Mesenchymal stem cell (in vitro differentiated cells and primary cell): Measurements from ENCODE around the gene GALR3. TPM values are rescaled to one million over a fixed set of nuclear protein-coding genes. Genes with fewer than 3 reads are reported as not detected.

Experiments
- DNase-seq: peaks from one replicate; pipeline ENCODE4 v3.0.0-alpha.2; 2013
- H2AFZ ChIP-seq: one replicate; pipeline ENCODE4 v1.6.1; 2013; ENCODE audit warnings: low read depth, mild to moderate bottlenecking, control low read depth, inconsistent platforms, low read length, moderate library complexity
- H2AK5ac ChIP-seq: 2 replicates; pipeline ENCODE4 v1.6.1; 2013; ENCODE audit warnings: low read length, moderate library complexity, mild to moderate bottlenecking, inconsistent platforms; ENCODE audit not compliant: severe bottlenecking
- H2BK120ac ChIP-seq: one replicate; pipeline ENCODE4 v1.6.1; 2013; ENCODE audit warnings: low read depth, mild to moderate bottlenecking, inconsistent platforms, low read length, moderate library complexity
- H2BK12ac ChIP-seq, 2 experiments: one replicate each; pipeline ENCODE4 v1.6.1; 2013; ENCODE audit warnings: inconsistent platforms in 2 of 2, low read length in 2 of 2, mild to moderate bottlenecking in 2 of 2, moderate library complexity in 2 of 2, control low read depth in 1 of 2
- H2BK15ac ChIP-seq: one replicate; pipeline ENCODE4 v1.6.1; 2013; ENCODE audit warnings: mild to moderate bottlenecking, low read depth, inconsistent platforms; ENCODE audit not compliant: poor library complexity, severe bottlenecking
- H2BK5ac ChIP-seq: 2 replicates; pipeline ENCODE4 v1.6.1; 2013; ENCODE audit warnings: low read depth, mild to moderate bottlenecking, low read length, control low read depth, inconsistent platforms; ENCODE audit not compliant: poor library complexity, severe bottlenecking
- H3K14ac ChIP-seq, 2 experiments: one replicate each; pipeline ENCODE4 v1.6.1; 2013; ENCODE audit warnings: inconsistent platforms in 2 of 2, low read length in 2 of 2, control low read depth in 1 of 2, mild to moderate bottlenecking in 1 of 2, moderate library complexity in 1 of 2
- H3K18ac ChIP-seq, 2 experiments: one replicate each; pipeline ENCODE4 v1.6.1; 2013; ENCODE audit warnings: inconsistent platforms in 2 of 2, low read length in 2 of 2, control low read depth in 1 of 2, low read depth in 1 of 2, mild to moderate bottlenecking in 1 of 2
- H3K23ac ChIP-seq, 2 experiments: one replicate each; pipeline ENCODE4 v1.6.1; 2013; ENCODE audit warnings: inconsistent platforms in 2 of 2, low read length in 2 of 2, mild to moderate bottlenecking in 2 of 2, moderate library complexity in 2 of 2, control low read depth in 1 of 2
- H3K27ac ChIP-seq: 2 replicates; pipeline ENCODE4 v1.5.1; 2013; ENCODE audit warnings: mild to moderate bottlenecking, moderate library complexity, low read length, control low read depth, inconsistent platforms; ENCODE audit not compliant: poor library complexity, severe bottlenecking
- H3K27me3 ChIP-seq, 2 experiments: 2 replicates each; pipeline versions ENCODE4 v1.6.1 to v1.7.0; 2013; ENCODE audit warnings: low read length in 2 of 2, mild to moderate bottlenecking in 2 of 2, moderate library complexity in 2 of 2, control low read depth in 1 of 2, inconsistent platforms in 1 of 2; ENCODE audit not compliant: control insufficient read depth in 1 of 2, insufficient read depth in 1 of 2
- H3K36me3 ChIP-seq, 2 experiments: 2 replicates each; pipeline versions ENCODE4 v1.6.1 to v1.7.0; 2013; ENCODE audit warnings: low read length in 2 of 2, control low read depth in 1 of 2, inconsistent platforms in 1 of 2, low read depth in 1 of 2, mild to moderate bottlenecking in 1 of 2; ENCODE audit not compliant: insufficient read depth in 2 of 2, control insufficient read depth in 1 of 2
- H3K4ac ChIP-seq, 2 experiments: one replicate each; pipeline ENCODE4 v1.6.1; 2013; ENCODE audit warnings: inconsistent platforms in 2 of 2, low read length in 2 of 2, mild to moderate bottlenecking in 2 of 2, moderate library complexity in 2 of 2, control low read depth in 1 of 2, low read depth in 1 of 2
- H3K4me1 ChIP-seq: 2 replicates; pipeline ENCODE4 v1.6.1; 2013; ENCODE audit warnings: low read depth, low read length, control low read depth; ENCODE audit not compliant: control insufficient read depth, insufficient read depth
- H3K4me2 ChIP-seq: 2 replicates; pipeline ENCODE4 v1.6.1; 2013; ENCODE audit warnings: low read length, mild to moderate bottlenecking, inconsistent platforms; ENCODE audit not compliant: poor library complexity, severe bottlenecking
- H3K4me3 ChIP-seq, 2 experiments: 2 replicates each; pipeline versions ENCODE4 v1.5.1 to v1.7.0; 2013; ENCODE audit warnings: low read length in 2 of 2, mild to moderate bottlenecking in 2 of 2, control low read depth in 1 of 2, low read depth in 1 of 2; ENCODE audit not compliant: insufficient read depth in 1 of 2
- H3K79me1 ChIP-seq: replicated peaks from 2 replicates; pipeline ENCODE4 v1.6.1; 2013; ENCODE audit warnings: mild to moderate bottlenecking, control low read depth, low read length, inconsistent platforms; ENCODE audit not compliant: poor library complexity, severe bottlenecking
- H3K9ac ChIP-seq: 2 replicates; pipeline ENCODE4 v1.7.0; 2013; ENCODE audit warnings: mild to moderate bottlenecking, low read length, moderate library complexity
- H3K9me3 ChIP-seq: 2 replicates; pipeline ENCODE4 v1.7.0; 2013; ENCODE audit warnings: mild to moderate bottlenecking, low read length; ENCODE audit not compliant: control insufficient read depth
- H4K8ac ChIP-seq: one replicate; pipeline ENCODE4 v1.6.1; 2013; ENCODE audit warnings: inconsistent platforms, mild to moderate bottlenecking, low read length, moderate library complexity
- H4K91ac ChIP-seq: one replicate; pipeline ENCODE4 v1.6.1; 2013; ENCODE audit warnings: mild to moderate bottlenecking, low read length, inconsistent platforms
- WGBS: methylation state at CpG from one replicate; pipeline ENCODE4 v1.1.7; 2013; ENCODE audit warnings: mixed read lengths; 5-methylcytosine and 5-hydroxymethylcytosine counted together
- polyA plus RNA-seq, 2 experiments: library from polyadenylated mRNA; stranded (reverse); fragments of 200-250 nt; gene quantifications; one replicate each; pipeline ENCODE4 v1.2.3, GENCODE V29; 2013

Gene GALR3
- polyA plus RNA-seq (2013, experiment 1 of 2): not detected
- polyA plus RNA-seq (2013, experiment 2 of 2): not detected

GRCh38 chr22:37823134-37823985 is at the start of gene GALR3:
Gene GALR3, plus strand, starts transcription at chr22:37823382. Its CDS starts 25 bp downstream, at chr22:37823407.
- no peak within 1 kb of the TSS for H2AFZ ChIP-seq
- no peak within 1 kb of the TSS for H3K14ac ChIP-seq
- no peak within 1 kb of the TSS for H3K4me2 ChIP-seq
- no peak within 1 kb of the TSS for H2AK5ac ChIP-seq
- no peak for DNase-seq
- no peak within 1 kb of the TSS for H3K27ac ChIP-seq
- peaks cover 0 to 9% of the 10 kb centered on the region in 2 experiments for H3K36me3 ChIP-seq
- 77% methylated on average over 21 of the region's 21 CpGs for WGBS
- no peak within 1 kb of the TSS for H2BK5ac ChIP-seq
- H3K4me3 ChIP-seq: no peak within 1 kb of the TSS
- H3K18ac ChIP-seq: no peak within 1 kb of the TSS
- H2BK15ac ChIP-seq: peak within 1 kb of the TSS; percentile 15
- H3K4me1 ChIP-seq: peaks cover 20% of the 10 kb centered on the region
- peaks cover 46 to 50% of the 10 kb centered on the region in 2 experiments for H3K27me3 ChIP-seq
- no peak within 1 kb of the TSS for H3K9ac ChIP-seq
- no peaks in the 10 kb centered on the region for H3K9me3 ChIP-seq
- H2BK120ac ChIP-seq: no peak within 1 kb of the TSS
- no peak within 1 kb of the TSS for H3K4ac ChIP-seq
- H2BK12ac ChIP-seq: no peak within 1 kb of the TSS
- no peaks in the 10 kb centered on the region for H3K79me1 ChIP-seq
- H3K23ac ChIP-seq: no peak within 1 kb of the TSS
- H4K91ac ChIP-seq: no peak within 1 kb of the TSS
- H4K8ac ChIP-seq: peak within 1 kb of the TSS; percentile 55

- no peak overlapping the region for H3K4me3 ChIP-seq
- H3K18ac ChIP-seq: no peak overlapping the region
- no peak overlapping the region for H2AFZ ChIP-seq
- 96% methylated on average over 3 of the region's 3 CpGs for WGBS
- peaks cover 11% of the 10 kb centered on the region for H3K4me1 ChIP-seq
- no peak overlapping the region for H4K91ac ChIP-seq
- no peak overlapping the region for H4K8ac ChIP-seq
- no peaks in the 10 kb centered on the region for H3K27me3 ChIP-seq
- no peak overlapping the region for H3K23ac ChIP-seq
- H3K4me2 ChIP-seq: no peak overlapping the region
- H3K9me3 ChIP-seq: no peaks in the 10 kb centered on the region
- H3K14ac ChIP-seq: no peak overlapping the region
- H2AK5ac ChIP-seq: no peak overlapping the region
- peak overlapping the region in 1 of 2 experiments; percentile 18 for H2BK12ac ChIP-seq
- H3K79me1 ChIP-seq: peaks cover 2% of the 10 kb centered on the region
- H2BK120ac ChIP-seq: no peak overlapping the region
- peaks cover 48 to 56% of the 10 kb centered on the region in 2 experiments for H3K36me3 ChIP-seq
- no peak for DNase-seq
- no peak overlapping the region for H2BK5ac ChIP-seq
- H3K4ac ChIP-seq: peak overlapping the region in 1 of 2 experiments; percentile 16
- no peak overlapping the region for H2BK15ac ChIP-seq
- H3K9ac ChIP-seq: peak overlapping the region; percentile 7
- H3K27ac ChIP-seq: no peak overlapping the region
Measured at GRCh38 chr22:37774728-37775127, 48.5 kb upstream of the GALR3 start.

GRCh38 chr22:37775785-37776638 is 47.2 kb upstream of the GALR3 start:
- Histone ChIP-seq H4K91ac (peak overlapping the region; percentile 44), H2AFZ (no peak overlapping the region), H3K14ac (peak overlapping the region in 1 of 2 experiments; percentile 62), H3K9ac (peak overlapping the region; percentile 53), H2BK120ac (no peak overlapping the region), H3K27ac (no peak overlapping the region), H4K8ac (peak overlapping the region; percentile 43), H3K36me3 (peaks cover 46 to 52% of the 10 kb centered on the region in 2 experiments), H3K4me2 (no peak overlapping the region), H3K18ac (peak overlapping the region; percentile 63 to 70), H3K23ac (no peak overlapping the region), H3K9me3 (no peaks in the 10 kb centered on the region), H3K27me3 (no peaks in the 10 kb centered on the region), H3K4me3 (no peak overlapping the region), H3K4ac (no peak overlapping the region), H2BK5ac (no peak overlapping the region), H2BK15ac (no peak overlapping the region), H2BK12ac (no peak overlapping the region), H3K79me1 (peaks cover 2% of the 10 kb centered on the region), H2AK5ac (peak overlapping the region; percentile 52), H3K4me1 (peaks cover 11% of the 10 kb centered on the region)
- peak; percentile 83 for DNase-seq
- 81% methylated on average over 13 of the region's 17 CpGs for WGBS

GRCh38 chr22:37776639-37777005 is 46.6 kb upstream of the GALR3 start:
- H3K23ac ChIP-seq: no peak overlapping the region
- H3K4ac ChIP-seq: no peak overlapping the region
- H3K4me1 ChIP-seq: peaks cover 11% of the 10 kb centered on the region
- H3K36me3 ChIP-seq: peaks cover 40 to 46% of the 10 kb centered on the region in 2 experiments
- no peak overlapping the region for H3K4me2 ChIP-seq
- no peak overlapping the region for H4K91ac ChIP-seq
- no peak overlapping the region for H2AK5ac ChIP-seq
- WGBS: 74% methylated on average over 10 of the region's 10 CpGs
- no peaks in the 10 kb centered on the region for H3K9me3 ChIP-seq
- no peak overlapping the region for H4K8ac ChIP-seq
- no peak overlapping the region for H2BK15ac ChIP-seq
- H3K4me3 ChIP-seq: no peak overlapping the region
- H3K18ac ChIP-seq: no peak overlapping the region
- no peak overlapping the region for H3K14ac ChIP-seq
- DNase-seq: no peak
- H2BK120ac ChIP-seq: no peak overlapping the region
- H2BK5ac ChIP-seq: no peak overlapping the region
- H3K9ac ChIP-seq: peak overlapping the region; percentile 53
- H3K79me1 ChIP-seq: no peaks in the 10 kb centered on the region
- H3K27me3 ChIP-seq: no peaks in the 10 kb centered on the region
- H3K27ac ChIP-seq: no peak overlapping the region
- H2AFZ ChIP-seq: no peak overlapping the region
- no peak overlapping the region for H2BK12ac ChIP-seq
